ENCODE results near the gene ZBED4.

DNA sequence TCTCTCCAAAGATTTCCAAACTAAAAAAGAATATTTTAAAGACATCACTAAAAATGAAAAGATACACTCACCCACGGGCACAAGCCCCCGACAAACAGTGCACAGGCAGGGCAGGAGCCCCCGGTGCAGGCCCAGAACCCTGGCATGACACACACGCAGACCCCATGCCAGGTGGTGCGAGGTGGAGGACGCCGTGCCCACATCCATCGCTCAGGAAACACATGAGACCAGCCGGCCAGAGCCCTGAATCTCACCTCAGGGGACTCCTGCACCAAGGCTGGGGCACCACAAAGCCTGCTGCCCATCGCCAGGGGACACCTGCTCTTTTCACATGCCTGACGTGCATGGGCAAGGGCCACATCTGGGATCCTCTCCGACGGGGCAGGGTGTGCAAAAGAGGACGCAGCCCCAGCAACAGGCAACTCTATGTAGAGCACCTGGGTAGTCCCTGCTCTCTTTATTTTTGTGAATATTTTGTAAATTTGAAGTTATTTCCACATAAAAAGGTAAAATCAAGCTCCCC lies 39.4 kb upstream of the ZBED4 start:
- TF ChIP-seq POLR2A (IDR thresholded peaks at IDR 0.05; ENCODE audit: low read length) (no peak), GATA1 (IDR thresholded peaks at IDR 0.05; ENCODE audit: low read depth, low read length) (no peak)
